ENCODE results near the gene ZRANB3. TPM values are rescaled to one million over a fixed set of nuclear protein-coding genes. Genes with fewer than 3 reads are reported as not detected.
"Not testable (repeated sequence)": the region's sequence is repeated elsewhere in the genome, so short reads cannot be mapped to it uniquely, and the experiment has no call there.

Gene ZRANB3
- total RNA-seq, 1 donor from 2014 or later: 13.5 TPM

GRCh38 chr2:135494503-135494902 lies 36.5 kb downstream of the ZRANB3 start:
- no peak for DNase-seq (ENCODE audit: low spot score in 2 of 2)
- FAIRE-seq: no peak

GRCh38 chr2:135490376-135490775 lies 40.6 kb downstream of the ZRANB3 start:
- DNase-seq (ENCODE audit: low spot score in 2 of 2) (no peak), FAIRE-seq (no peak)

GRCh38 chr2:135485441-135485840 lies 45.6 kb downstream of the ZRANB3 start:
- no peak for DNase-seq (ENCODE audit: low spot score in 2 of 2)
- FAIRE-seq: no peak

- DNase-seq (ENCODE audit: low spot score in 2 of 2) (no peak), FAIRE-seq (no peak)
Measured at GRCh38 chr2:135475128-135475527, 55.9 kb downstream of the ZRANB3 start.

GRCh38 chr2:135473567-135473966 lies 57.5 kb downstream of the ZRANB3 start:
- no peak for DNase-seq (ENCODE audit: low spot score in 2 of 2)
- no peak for FAIRE-seq

- no peak for DNase-seq (ENCODE audit: low spot score in 2 of 2)
Measured at GRCh38 chr2:135471106-135471505, 59.9 kb downstream of the ZRANB3 start.

GRCh38 chr2:135457279-135457678 lies 73.7 kb downstream of the ZRANB3 start:
- DNase-seq (ENCODE audit: low spot score in 2 of 2) (no peak), FAIRE-seq (no peak)

More at GRCh38 chr2:135471106-135471505, 59.9 kb downstream of the ZRANB3 start:
- no peak for FAIRE-seq

GRCh38 chr2:135456835-135457234 lies 74.2 kb downstream of the ZRANB3 start:
- DNase-seq (ENCODE audit: low spot score in 2 of 2) (no peak), FAIRE-seq (no peak)

- DNase-seq (ENCODE audit: low spot score in 2 of 2) (no peak), FAIRE-seq (no peak)
Measured at GRCh38 chr2:135456431-135456830, 74.6 kb downstream of the ZRANB3 start.

GRCh38 chr2:135454608-135455007 lies 76.4 kb downstream of the ZRANB3 start:
- DNase-seq (ENCODE audit: low spot score in 2 of 2) (no peak), FAIRE-seq (no peak)

- DNase-seq (ENCODE audit: low spot score in 2 of 2); FAIRE-seq: not testable (repeated sequence)
Measured at GRCh38 chr2:135453027-135453426, 78.0 kb downstream of the ZRANB3 start.

GRCh38 chr2:135451966-135452365 lies 79.1 kb downstream of the ZRANB3 start:
- DNase-seq (ENCODE audit: low spot score in 2 of 2) (no peak), FAIRE-seq (no peak)

- not testable (repeated sequence) for DNase-seq (ENCODE audit: low spot score in 2 of 2); FAIRE-seq
Measured at GRCh38 chr2:135443013-135443412, 88.0 kb downstream of the ZRANB3 start.

GRCh38 chr2:135435155-135435554 lies 95.9 kb downstream of the ZRANB3 start:
- DNase-seq (ENCODE audit: low spot score in 2 of 2); FAIRE-seq: not testable (repeated sequence)

GRCh38 chr2:135424849-135425248 lies 106.2 kb downstream of the ZRANB3 start:
- DNase-seq (ENCODE audit: low spot score in 2 of 2) (no peak), FAIRE-seq (no peak)

GRCh38 chr2:135422898-135423297 lies 108.1 kb downstream of the ZRANB3 start:
- FAIRE-seq (no peak), DNase-seq (ENCODE audit: low spot score in 2 of 2) (no peak)

GRCh38 chr2:135411646-135412045 lies 119.4 kb downstream of the ZRANB3 start:
- FAIRE-seq (no peak), DNase-seq (ENCODE audit: low spot score in 2 of 2) (no peak)

GRCh38 chr2:135409436-135409835 lies 121.6 kb downstream of the ZRANB3 start:
- FAIRE-seq: no peak
- DNase-seq (ENCODE audit: low spot score in 2 of 2): no peak

GRCh38 chr2:135396259-135396658 lies 134.8 kb downstream of the ZRANB3 start:
- DNase-seq (ENCODE audit: low spot score in 2 of 2); FAIRE-seq: not testable (repeated sequence)

- no peak for DNase-seq (ENCODE audit: low spot score in 2 of 2)
- FAIRE-seq: no peak
Measured at GRCh38 chr2:135386993-135387392, 144.0 kb downstream of the ZRANB3 start.

GRCh38 chr2:135378591-135378990 lies 152.4 kb downstream of the ZRANB3 start:
- no peak for FAIRE-seq
- no peak for DNase-seq (ENCODE audit: low spot score in 2 of 2)

- no peak for FAIRE-seq
- no peak for DNase-seq (ENCODE audit: low spot score in 2 of 2)
Measured at GRCh38 chr2:135373702-135374101, 157.3 kb downstream of the ZRANB3 start.

GRCh38 chr2:135349941-135350340 lies 181.1 kb downstream of the ZRANB3 start:
- no peak for DNase-seq (ENCODE audit: low spot score in 2 of 2)
- FAIRE-seq: no peak

All from frontal cortex (tissue), 4 donors.